K562 (cell line): ENCODE measurements around the gene NAB1. TPM values are rescaled to one million over a fixed set of nuclear protein-coding genes. Genes with fewer than 3 reads are reported as not detected.
A peak's percentile ranks its signal among the peaks of the same experiment; 100 is the strongest.

Experiments used
- ATAC-seq: fragments of 200-7000 bp; cut with Tn5 transposase; 3 replicates; pipeline ENCODE4 v1.9.1; 2020; ENCODE audit warnings: moderate library complexity
- Bru-seq: library from RNA; stranded (reverse); fragments of 400-500 nt; gene quantifications from one replicate; lab custom pipeline; 2021; lab: Mats Ljungman, UMichigan
- BruChase-seq, 2 experiments: library from RNA; stranded (reverse); fragments of 400-500 nt; gene quantifications; one replicate each; lab custom pipeline; 2021; lab: Mats Ljungman, UMichigan
- BruUV-seq: library from RNA; stranded (reverse); fragments of 400-500 nt; replicated peaks from 2 replicates; lab custom pipeline; 2021; lab: Mats Ljungman, UMichigan
- CTCF ChIA-PET: fragments of 300-600 bp; formaldehyde crosslinking; extraction: SDS; loops from one replicate; lab custom pipeline; 2021; ENCODE audit warnings: low intra/inter-chr PET ratio; lab: Yijun Ruan, JAX
- POLR2A ChIA-PET: fragments of 300-600, 350-650 bp; sonication (Branson Sonifier 250); formaldehyde crosslinking; extraction: SDS; loops from one replicate; lab custom pipeline; 2021; ENCODE audit warnings: antibody characterized with exemption, inconsistent platforms; lab: Yijun Ruan, JAX
- DNase-seq, 4 experiments: peaks; one replicate each; pipeline versions ENCODE4 v3.0.0 to v3.0.0-alpha.2; 2011 to 2018; ENCODE audit warnings: low spot score in 3 of 4, mixed read lengths in 3 of 4; ENCODE audit errors: extremely low read depth in 1 of 4
- FAIRE-seq: peaks from 2 replicates; lab custom pipeline; 2011; peaks lifted over from hg19 to GRCh38; lab: Jason Lieb, UNC
- H2AFZ ChIP-seq: 2 replicates; pipeline ENCODE4 v1.6.0; 2011; ENCODE audit warnings: low read depth, low read length, control low read depth, inconsistent platforms
- H3K27ac ChIP-seq: fragments of 200-600 bp; 3 replicates; pipeline ENCODE4 v1.8.0; 2011; ENCODE audit warnings: low read depth, mild to moderate bottlenecking, control low read depth, inconsistent platforms, low read length, moderate library complexity, mixed read lengths; ENCODE audit errors: extremely low read depth
- H3K27me3 ChIP-seq, 2 experiments: fragments of 300-600 bp in 1 of 2; 2 replicates in 1 of 2; 3 replicates in 1 of 2; pipeline versions ENCODE4 v1.6.0 to v1.8.0; 2011; ENCODE audit warnings: inconsistent platforms in 2 of 2, low read length in 2 of 2, mild to moderate bottlenecking in 1 of 2, mixed read lengths in 1 of 2, moderate library complexity in 1 of 2; ENCODE audit not compliant: control insufficient read depth in 2 of 2, insufficient read depth in 2 of 2
- H3K36me3 ChIP-seq: fragments of 300-600 bp; 3 replicates; pipeline ENCODE4 v1.8.0; 2011; ENCODE audit warnings: mild to moderate bottlenecking, low read length, inconsistent platforms; ENCODE audit not compliant: control insufficient read depth, insufficient read depth
- H3K4me1 ChIP-seq, 2 experiments: fragments of 200-600 bp in 1 of 2; replicated peaks in 1 of 2; 2 replicates in 1 of 2; 3 replicates in 1 of 2; pipeline versions ENCODE4 v1.5.1 to v1.8.0; 2011; ENCODE audit warnings: inconsistent platforms in 2 of 2, low read length in 2 of 2, mild to moderate bottlenecking in 1 of 2, mixed read lengths in 1 of 2, moderate library complexity in 1 of 2; ENCODE audit not compliant: control insufficient read depth in 2 of 2, insufficient read depth in 2 of 2
- H3K4me2 ChIP-seq: 2 replicates; pipeline ENCODE4 v1.6.1; 2011; ENCODE audit warnings: low read length, control low read depth, inconsistent platforms, mixed read lengths; ENCODE audit not compliant: insufficient read depth
- H3K4me3 ChIP-seq: fragments of 200-600 bp; sonication (generic), shearing (Covaris generic); 2 replicates; pipeline ENCODE4 v1.5.1; 2016; ENCODE audit warnings: control low read depth, inconsistent platforms
- H3K79me2 ChIP-seq: fragments of 200-600 bp; 3 replicates; pipeline ENCODE4 v1.8.0; 2011; ENCODE audit warnings: low read length, inconsistent platforms; ENCODE audit not compliant: control insufficient read depth, insufficient read depth
- H3K9ac ChIP-seq, 2 experiments: 2 replicates each; pipeline versions ENCODE4 v1.6.0 to v1.6.1; 2011; ENCODE audit warnings: low read depth in 2 of 2, low read length in 2 of 2, control low read depth in 1 of 2, inconsistent platforms in 1 of 2, mild to moderate bottlenecking in 1 of 2, mixed read lengths in 1 of 2; ENCODE audit not compliant: insufficient read depth in 1 of 2
- H3K9me1 ChIP-seq: one replicate; pipeline ENCODE4 v1.6.0; 2011; ENCODE audit warnings: inconsistent platforms, mild to moderate bottlenecking, low read length, moderate library complexity; ENCODE audit not compliant: control insufficient read depth, insufficient read depth
- H3K9me3 ChIP-seq: replicated peaks from 2 replicates; pipeline ENCODE4 v1.5.1; 2011; ENCODE audit warnings: low read depth, low read length, inconsistent platforms; ENCODE audit not compliant: control insufficient read depth, insufficient read depth
- H4K20me1 ChIP-seq: replicated peaks from 2 replicates; pipeline ENCODE4 v1.6.1; 2011; ENCODE audit warnings: low read length, inconsistent platforms, mixed read lengths; ENCODE audit not compliant: control insufficient read depth, insufficient read depth
- BRF1 ChIP-seq: IDR thresholded peaks from 3 replicates; pipeline ENCODE4 v1.6.1; 2011; ENCODE audit warnings: borderline replicate concordance, mild to moderate bottlenecking; ENCODE audit not compliant: insufficient read length; ENCODE audit errors: extremely low read depth
- CXXC5 ChIP-seq: fragments of 250-450 bp; sonication (Bioruptor Pico); IDR thresholded peaks from 2 replicates; pipeline ENCODE4 v1.8.0; 2022; ENCODE audit warnings: inconsistent platforms, mild to moderate bottlenecking, moderate library complexity
- NBN ChIP-seq: fragments of 450-650 bp; IDR thresholded peaks from 2 replicates; pipeline ENCODE4 v1.6.1; 2016; ENCODE audit warnings: low read depth, mild to moderate bottlenecking
- PCBP2 ChIP-seq: fragments of 200-400 bp; formaldehyde crosslinking; IDR thresholded peaks from 2 replicates; pipeline ENCODE4 v1.6.1; 2018; ENCODE audit warnings: low read length, low read depth, mild to moderate bottlenecking, moderate library complexity; ENCODE audit not compliant: poor library complexity, severe bottlenecking
- ZNF311 ChIP-seq: fragments of 250-450 bp; sonication (Bioruptor Pico); IDR thresholded peaks from 2 replicates; pipeline ENCODE4 v1.4.0; 2020; ENCODE audit warnings: mild to moderate bottlenecking, moderate library complexity
- WGBS: fragments of 100-300 bp; shearing (Covaris generic); methylation state at CpG from one replicate; pipeline ENCODE4 v1.1.6; 2016; ENCODE audit warnings: low coverage, mixed read lengths; ENCODE audit not compliant: insufficient coverage; ENCODE audit errors: missing lambda C conversion rate; 5-methylcytosine and 5-hydroxymethylcytosine counted together
- in situ Hi-C: fragments of 300-500 bp; cut with MboI; formaldehyde crosslinking; loops from 4 replicates; pipeline ENCODE4 v1.15.0; 2018; ENCODE audit warnings: inconsistent platforms, mixed read lengths
- intact Hi-C: fragments of 100-400 bp; cut with micrococcal nuclease; formaldehyde crosslinking; loops from 2 replicates; pipeline ENCODE4 v1.14.2; 2022
- long read RNA-seq, 3 experiments: library from polyadenylated mRNA in 2 of 3; library from RNA in 1 of 3; unstranded in 2 of 3; stranded (forward) in 1 of 3; transcript quantifications; one replicate each; pipeline ENCODE4 v2.0.0, GENCODE V29; 2019 to 2022
- polyA minus RNA-seq, 3 experiments: library from RNA; depleted of rRNA, polyadenylated mRNA; stranded (reverse); fragments of >200 nt; gene quantifications; 2 replicates each; pipeline ENCODE4 v1.2.3, GENCODE V29; 2011
- polyA plus RNA-seq, 8 experiments: library from polyadenylated mRNA; depleted of rRNA in 4 of 8; stranded (reverse) in 5 of 8; unstranded in 3 of 8; fragments of >200 nt; fragmentation: Nextera tagmentation in 2 of 8; fragmentation: Illumina TruSeq in 1 of 8; extraction: Ambion mirVana in 2 of 8; extraction: Trizol in 1 of 8; gene quantifications; 2 replicates each; pipeline versions ENCODE4 v1.2.1 to v1.2.3, GENCODE V29; 2011 to 2014; ENCODE audit warnings: inconsistent platforms in 1 of 8, missing spikeins in 1 of 8
- total RNA-seq, 7 experiments: library from RNA; depleted of rRNA in 6 of 7; stranded (reverse); fragments of >200 nt in 6 of 7; fragmentation: Illumina TruSeq in 2 of 7; extraction: Trizol in 2 of 7; gene quantifications; 2 replicates each; pipeline versions ENCODE4 v1.2.1 to v1.2.3, GENCODE V29; 2011 to 2021; ENCODE audit warnings: low replicate concordance in 1 of 7
- TF ChIP-seq, protein P1 (sequence below): fragments of 250-450 bp; sonication (Bioruptor Pico); IDR thresholded peaks from 2 replicates; pipeline ENCODE4 v1.4.0; 2020; ENCODE audit warnings: mild to moderate bottlenecking
- TF ChIP-seq, protein P2 (sequence below): sonication (generic); formaldehyde crosslinking; IDR thresholded peaks from 2 replicates; pipeline ENCODE4 v1.8.0; 2022; ENCODE audit warnings: missing genetic modification reagents, mild to moderate bottlenecking, borderline replicate concordance

The NAB1 gene, protein sequence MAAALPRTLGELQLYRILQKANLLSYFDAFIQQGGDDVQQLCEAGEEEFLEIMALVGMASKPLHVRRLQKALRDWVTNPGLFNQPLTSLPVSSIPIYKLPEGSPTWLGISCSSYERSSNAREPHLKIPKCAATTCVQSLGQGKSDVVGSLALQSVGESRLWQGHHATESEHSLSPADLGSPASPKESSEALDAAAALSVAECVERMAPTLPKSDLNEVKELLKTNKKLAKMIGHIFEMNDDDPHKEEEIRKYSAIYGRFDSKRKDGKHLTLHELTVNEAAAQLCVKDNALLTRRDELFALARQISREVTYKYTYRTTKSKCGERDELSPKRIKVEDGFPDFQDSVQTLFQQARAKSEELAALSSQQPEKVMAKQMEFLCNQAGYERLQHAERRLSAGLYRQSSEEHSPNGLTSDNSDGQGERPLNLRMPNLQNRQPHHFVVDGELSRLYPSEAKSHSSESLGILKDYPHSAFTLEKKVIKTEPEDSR
- total RNA-seq (2011; cell fraction: chromatin; rRNA removed; ENCODE audit: low replicate concordance), result 18.4 and 32.2 TPM in 2 replicates
- 6.8 and 10.3 TPM in 2 replicates for total RNA-seq (2011; cell fraction: nucleolus; rRNA removed)
- total RNA-seq (2011; cell fraction: nucleoplasm; rRNA removed), result 14.0 and 16.0 TPM in 2 replicates
- 17.6 and 20.6 TPM in 2 replicates for total RNA-seq (2014; rRNA removed)
- total RNA-seq (2014; rRNA removed; fragmentation: Illumina TruSeq; extraction: Trizol), result 20.2 and 22.8 TPM in 2 replicates
- 20.7 and 21.7 TPM in 2 replicates for total RNA-seq (2015; rRNA removed; fragmentation: Illumina TruSeq; extraction: Trizol)
- 16.3 and 17.2 TPM in 2 replicates for total RNA-seq (2021)
- polyA plus RNA-seq (2011; rRNA removed), result 18.3 and 23.0 TPM in 2 replicates
- polyA plus RNA-seq (2011; cell fraction: cytosol; rRNA removed), result 5.1 and 7.5 TPM in 2 replicates
- 30.1 and 30.9 TPM in 2 replicates for polyA plus RNA-seq (2011; cell fraction: nucleus; rRNA removed)
- polyA plus RNA-seq (2012), result 11.6 and 12.8 TPM in 2 replicates
- polyA plus RNA-seq (2014; fragmentation: Illumina TruSeq; extraction: Trizol), result 14.3 and 15.5 TPM in 2 replicates
- 1 to 10 TPM; 3.1 to 4.0 TPM for polyA plus RNA-seq (2014; fragmentation: Nextera tagmentation; extraction: Ambion mirVana)
- polyA plus RNA-seq (2014; rRNA removed), result 10.5 and 11.9 TPM in 2 replicates
- polyA minus RNA-seq (2011; rRNA and poly(A)+ RNA removed), result 33.5 and 34.3 TPM in 2 replicates
- polyA minus RNA-seq (2011; cell fraction: cytosol; rRNA and poly(A)+ RNA removed), result 10.5 and 13.2 TPM in 2 replicates
- 18.2 and 28.2 TPM in 2 replicates for polyA minus RNA-seq (2011; cell fraction: nucleus; rRNA and poly(A)+ RNA removed)
- Bru-seq, nascent RNA, result percentile 77 among the genes with signal in this experiment
- percentile 81 among the genes with signal in this experiment for BruChase-seq, experiment 1, labeled RNA remaining after a 2-hour chase
- percentile 81 among the genes with signal in this experiment for BruChase-seq, experiment 2, labeled RNA remaining after a 6-hour chase
- long read RNA-seq, experiment 1, transcript NAB1-202 (8 exons, 2,360 nt), result major isoform, 6 of 27 reads
- long read RNA-seq, experiment 1, partial matches to known transcripts, result 8 of 27 reads
- long read RNA-seq, experiment 1, other reads (novel, unspliced or antisense), result 8 of 27 reads
- long read RNA-seq, experiment 2, partial matches to known transcripts, result 1 of 20 reads
- long read RNA-seq, experiment 2, other reads (novel, unspliced or antisense), result 17 of 20 reads
- long read RNA-seq, experiment 3, partial matches to known transcripts, result 0 of 3 reads
- long read RNA-seq, experiment 3, other reads (novel, unspliced or antisense), result 1 of 3 reads

DNA sequence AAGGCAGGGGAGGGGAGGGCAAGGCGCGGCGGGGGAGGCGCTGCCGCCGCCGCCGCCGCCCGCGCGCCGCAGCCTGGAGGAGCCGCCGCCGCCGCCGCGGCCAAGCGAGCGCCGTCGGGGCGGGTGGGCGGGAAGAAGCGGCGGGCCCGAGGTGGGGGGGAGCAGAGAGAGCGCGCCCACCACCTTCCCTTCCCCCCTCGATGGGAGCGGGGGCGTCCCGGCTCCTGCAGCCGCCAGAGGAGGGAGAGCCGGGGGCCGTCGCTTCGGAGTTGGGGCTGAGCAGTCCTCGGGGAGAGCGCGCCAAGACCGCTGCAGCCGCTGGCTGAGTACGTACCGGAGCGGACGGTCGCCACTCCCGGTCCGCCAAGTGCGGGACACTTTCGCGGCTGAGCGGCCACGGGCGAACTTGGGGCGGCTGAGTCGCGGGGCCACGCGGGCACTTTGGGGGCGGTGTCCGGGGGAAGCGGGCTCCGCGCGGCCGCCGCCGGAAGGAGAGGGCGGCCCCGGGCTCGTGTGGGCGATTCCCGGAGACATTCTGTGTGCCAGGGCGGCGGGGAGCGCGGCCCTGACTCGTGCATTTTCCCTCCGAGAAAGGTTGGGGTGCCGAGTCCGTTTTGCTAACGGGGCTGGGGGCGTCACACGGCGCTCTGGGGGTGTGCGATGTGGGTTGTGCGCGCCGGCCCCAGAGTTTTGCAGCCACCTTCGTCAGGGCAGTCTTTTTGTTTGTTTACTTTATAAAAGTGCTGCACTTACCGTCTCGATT lies at the start of gene NAB1:
Gene NAB1, plus strand, starts transcription at position 49 of the 763 bp plus-strand sequence. CDS start 10,094 bp downstream, outside the sequence.
- FAIRE-seq (no peak), ATAC-seq (peak; percentile 60), DNase-seq (peak in 1 of 4 experiments; percentile 35)
- Histone ChIP-seq H3K27ac (peak within 1 kb of the TSS; percentile 87), H3K9me1 (no peaks in the 10 kb centered on the region), H3K27me3 (no peaks in the 10 kb centered on the region), H3K9me3 (no peaks in the 10 kb centered on the region), H3K36me3 (peaks cover 6% of the 10 kb centered on the region; the same call in 1 of the 3 replicates), H4K20me1 (0 out of 2 replicates have a peak, but pooled peaks cover 3% of the 10 kb centered on the region), H3K79me2 (peaks cover 51% of the 10 kb centered on the region), H3K4me1 (peaks cover 15 to 18% of the 10 kb centered on the region in 2 experiments; a peak in 4 of 5 replicates), H3K4me2 (peak within 1 kb of the TSS; percentile 85), H2AFZ (peak within 1 kb of the TSS; percentile 80), H3K4me3 (peak within 1 kb of the TSS; percentile 73), H3K9ac (peak within 1 kb of the TSS; percentile 85 to 100)
- intact Hi-C loops (loop anchor here (2.0 kb wide), 1 partner anchor 114 kb away; the partner anchor contains the start of gene NEMP2), in situ Hi-C loops (no loop called here)
- 2% methylated on average over 29 of the region's 95 CpGs for WGBS
- POLR2A ChIA-PET, result interaction anchor here (0.9 to 1.3 kb wide), 2 partner anchors 31 to 118 kb away, joined by 3 to 4 read pairs; no protein-coding TSS in a partner anchor
- BruUV-seq, result no TSS peak
- CTCF ChIA-PET, result interaction anchor here (0.5 to 0.6 kb wide), 2 partner anchors 168 to 1502 kb away, joined by 3 read pairs; no protein-coding TSS in a partner anchor
- TF ChIP-seq, protein P1, sequence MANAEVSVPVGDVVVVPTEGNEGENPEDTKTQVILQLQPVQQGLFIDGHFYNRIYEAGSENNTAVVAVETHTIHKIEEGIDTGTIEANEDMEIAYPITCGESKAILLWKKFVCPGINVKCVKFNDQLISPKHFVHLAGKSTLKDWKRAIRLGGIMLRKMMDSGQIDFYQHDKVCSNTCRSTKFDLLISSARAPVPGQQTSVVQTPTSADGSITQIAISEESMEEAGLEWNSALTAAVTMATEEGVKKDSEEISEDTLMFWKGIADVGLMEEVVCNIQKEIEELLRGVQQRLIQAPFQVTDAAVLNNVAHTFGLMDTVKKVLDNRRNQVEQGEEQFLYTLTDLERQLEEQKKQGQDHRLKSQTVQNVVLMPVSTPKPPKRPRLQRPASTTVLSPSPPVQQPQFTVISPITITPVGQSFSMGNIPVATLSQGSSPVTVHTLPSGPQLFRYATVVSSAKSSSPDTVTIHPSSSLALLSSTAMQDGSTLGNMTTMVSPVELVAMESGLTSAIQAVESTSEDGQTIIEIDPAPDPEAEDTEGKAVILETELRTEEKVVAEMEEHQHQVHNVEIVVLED (CRISPR knock-in tag), result no peak
- no peak for TF ChIP-seq ZNF311 (CRISPR knock-in tag)
- TF ChIP-seq, protein P2, sequence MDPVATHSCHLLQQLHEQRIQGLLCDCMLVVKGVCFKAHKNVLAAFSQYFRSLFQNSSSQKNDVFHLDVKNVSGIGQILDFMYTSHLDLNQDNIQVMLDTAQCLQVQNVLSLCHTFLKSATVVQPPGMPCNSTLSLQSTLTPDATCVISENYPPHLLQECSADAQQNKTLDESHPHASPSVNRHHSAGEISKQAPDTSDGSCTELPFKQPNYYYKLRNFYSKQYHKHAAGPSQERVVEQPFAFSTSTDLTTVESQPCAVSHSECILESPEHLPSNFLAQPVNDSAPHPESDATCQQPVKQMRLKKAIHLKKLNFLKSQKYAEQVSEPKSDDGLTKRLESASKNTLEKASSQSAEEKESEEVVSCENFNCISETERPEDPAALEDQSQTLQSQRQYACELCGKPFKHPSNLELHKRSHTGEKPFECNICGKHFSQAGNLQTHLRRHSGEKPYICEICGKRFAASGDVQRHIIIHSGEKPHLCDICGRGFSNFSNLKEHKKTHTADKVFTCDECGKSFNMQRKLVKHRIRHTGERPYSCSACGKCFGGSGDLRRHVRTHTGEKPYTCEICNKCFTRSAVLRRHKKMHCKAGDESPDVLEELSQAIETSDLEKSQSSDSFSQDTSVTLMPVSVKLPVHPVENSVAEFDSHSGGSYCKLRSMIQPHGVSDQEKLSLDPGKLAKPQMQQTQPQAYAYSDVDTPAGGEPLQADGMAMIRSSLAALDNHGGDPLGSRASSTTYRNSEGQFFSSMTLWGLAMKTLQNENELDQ (CRISPR knock-in tag), result no peak
- no peak for TF ChIP-seq PCBP2
- no peak for TF ChIP-seq BRF1
- TF ChIP-seq CXXC5 (CRISPR knock-in tag), result peak; percentile 29
- TF ChIP-seq NBN, result no peak
